Endodermal cell (in vitro differentiated cells): Measurements from ENCODE around the gene DPP10. TPM values are rescaled to one million over a fixed set of nuclear protein-coding genes. Genes with fewer than 3 reads are reported as not detected.

Experiments
- DNase-seq: peaks from one replicate; pipeline ENCODE4 v3.0.0-alpha.2; 2017
- H3K27ac ChIP-seq: 2 replicates; pipeline ENCODE4 v1.5.1; 2013; ENCODE audit warnings: mild to moderate bottlenecking, low read depth, low read length, moderate library complexity
- H3K27me3 ChIP-seq: 2 replicates; pipeline ENCODE4 v1.6.1; 2013; ENCODE audit warnings: mild to moderate bottlenecking, low read length, moderate library complexity; ENCODE audit not compliant: insufficient read depth, control insufficient read depth, poor library complexity, severe bottlenecking
- H3K36me3 ChIP-seq: 2 replicates; pipeline ENCODE4 v1.7.0; 2013; ENCODE audit warnings: mild to moderate bottlenecking, low read length, moderate library complexity; ENCODE audit not compliant: control insufficient read depth, insufficient read depth
- H3K4me1 ChIP-seq: one replicate; pipeline ENCODE4 v1.7.0; 2013; ENCODE audit warnings: low read length; ENCODE audit not compliant: control insufficient read depth, insufficient read depth
- H3K4me3 ChIP-seq: 2 replicates; pipeline ENCODE4 v1.5.1; 2013; ENCODE audit warnings: mild to moderate bottlenecking, low read length, moderate library complexity
- H3K9ac ChIP-seq: 2 replicates; pipeline ENCODE4 v1.6.1; 2013; ENCODE audit warnings: mild to moderate bottlenecking, low read length, moderate library complexity; ENCODE audit not compliant: poor library complexity, severe bottlenecking; ENCODE audit errors: extremely low read depth
- H3K9me3 ChIP-seq: 2 replicates; pipeline ENCODE4 v1.6.1; 2013; ENCODE audit warnings: mild to moderate bottlenecking, low read length, moderate library complexity; ENCODE audit not compliant: control insufficient read depth
- H3K27ac Mint-ChIP-seq: 2 replicates; pipeline ENCODE4 v1.8.0; 2020; ENCODE audit warnings: mixed read lengths
- H3K27me3 Mint-ChIP-seq: 2 replicates; pipeline ENCODE4 v1.8.0; 2021; ENCODE audit warnings: mild to moderate bottlenecking, mixed read lengths; ENCODE audit not compliant: insufficient read depth
- H3K36me3 Mint-ChIP-seq: 2 replicates; pipeline ENCODE4 v1.8.0; 2020; ENCODE audit warnings: low read depth, mixed read lengths
- H3K4me1 Mint-ChIP-seq: 2 replicates; pipeline ENCODE4 v1.8.0; 2020; ENCODE audit warnings: mixed read lengths
- H3K4me3 Mint-ChIP-seq: 2 replicates; pipeline ENCODE4 v1.8.0; 2020; ENCODE audit warnings: mild to moderate bottlenecking, moderate library complexity, mixed read lengths
- H3K9me3 Mint-ChIP-seq: 2 replicates; pipeline ENCODE4 v1.8.0; 2020; ENCODE audit warnings: mild to moderate bottlenecking, mixed read lengths
- WGBS, 2 experiments: methylation state at CpG; one replicate each; pipeline versions ENCODE4 v1.1.5 to v1.1.7; 2013; ENCODE audit warnings: missing lambda C conversion rate in 2 of 2, mixed read lengths in 1 of 2; ENCODE audit not compliant: insufficient coverage in 1 of 2, insufficient read length in 1 of 2; 5-methylcytosine and 5-hydroxymethylcytosine counted together
- total RNA-seq, 2 donors: library from RNA; stranded (reverse); fragmentation: NEBNext Ultra II Directional in 1 of 2; extraction: Animal tissue kit (Norgen Biotek cat#: 25700) in 1 of 2; gene quantifications; 2 replicates in 1 of 2; 3 replicates in 1 of 2; pipeline ENCODE4 v1.2.1, GENCODE V29; 2021
- TF ChIP-seq, protein P1 (sequence below): fragments of 200-600 bp; sonication (generic); conservative IDR thresholded peaks from 2 replicates; pipeline ENCODE4 v1.5.0; 2021; ENCODE audit warnings: antibody characterized with exemption, mild to moderate bottlenecking

The DPP10 gene
- total RNA-seq, 2 donors from 2014 or later: 8.2 to 19.2 TPM

- H3K4me1 Mint-ChIP-seq: no peaks in the 10 kb centered on the region
These were observed 663.5 kb downstream of the DPP10 start for GRCh38 chr2:115105966-115106365.

GRCh38 chr2:115115135-115115534 lies 672.7 kb downstream of the DPP10 start:
- TF ChIP-seq, protein P1, sequence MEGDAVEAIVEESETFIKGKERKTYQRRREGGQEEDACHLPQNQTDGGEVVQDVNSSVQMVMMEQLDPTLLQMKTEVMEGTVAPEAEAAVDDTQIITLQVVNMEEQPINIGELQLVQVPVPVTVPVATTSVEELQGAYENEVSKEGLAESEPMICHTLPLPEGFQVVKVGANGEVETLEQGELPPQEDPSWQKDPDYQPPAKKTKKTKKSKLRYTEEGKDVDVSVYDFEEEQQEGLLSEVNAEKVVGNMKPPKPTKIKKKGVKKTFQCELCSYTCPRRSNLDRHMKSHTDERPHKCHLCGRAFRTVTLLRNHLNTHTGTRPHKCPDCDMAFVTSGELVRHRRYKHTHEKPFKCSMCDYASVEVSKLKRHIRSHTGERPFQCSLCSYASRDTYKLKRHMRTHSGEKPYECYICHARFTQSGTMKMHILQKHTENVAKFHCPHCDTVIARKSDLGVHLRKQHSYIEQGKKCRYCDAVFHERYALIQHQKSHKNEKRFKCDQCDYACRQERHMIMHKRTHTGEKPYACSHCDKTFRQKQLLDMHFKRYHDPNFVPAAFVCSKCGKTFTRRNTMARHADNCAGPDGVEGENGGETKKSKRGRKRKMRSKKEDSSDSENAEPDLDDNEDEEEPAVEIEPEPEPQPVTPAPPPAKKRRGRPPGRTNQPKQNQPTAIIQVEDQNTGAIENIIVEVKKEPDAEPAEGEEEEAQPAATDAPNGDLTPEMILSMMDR: no peak
- H3K27ac ChIP-seq: no peak overlapping the region
- no peaks in the 10 kb centered on the region for H3K36me3 ChIP-seq
- H3K9me3 ChIP-seq: peaks cover 5% of the 10 kb centered on the region
- no peak overlapping the region for H3K4me3 ChIP-seq
- H3K27me3 ChIP-seq: no peaks in the 10 kb centered on the region
- 75% methylated on average over 2 of the region's 2 CpGs; no CpG with 5 or more reads in 1 of the 2 experiments for WGBS, 2 experiments
- H3K27me3 Mint-ChIP-seq: no peaks in the 10 kb centered on the region
- H3K4me3 Mint-ChIP-seq: no peak overlapping the region
- no peaks in the 10 kb centered on the region for H3K36me3 Mint-ChIP-seq
- no peak for DNase-seq
- H3K4me1 ChIP-seq: no peaks in the 10 kb centered on the region
- H3K27ac Mint-ChIP-seq: no peak overlapping the region
- peaks cover 2% of the 10 kb centered on the region for H3K9me3 Mint-ChIP-seq
- peaks cover 16% of the 10 kb centered on the region for H3K4me1 Mint-ChIP-seq
- no peak overlapping the region for H3K9ac ChIP-seq

More at GRCh38 chr2:115105966-115106365, 663.5 kb downstream of the DPP10 start:
- no peak overlapping the region for H3K9ac ChIP-seq
- Mint-ChIP-seq H3K36me3 (no peaks in the 10 kb centered on the region), H3K9me3 (peaks cover 2% of the 10 kb centered on the region), H3K4me3 (no peak overlapping the region), H3K27me3 (no peaks in the 10 kb centered on the region), H3K27ac (no peak overlapping the region)
- TF ChIP-seq, protein P1: no peak
- no peaks in the 10 kb centered on the region for H3K27me3 ChIP-seq
- no peaks in the 10 kb centered on the region for H3K36me3 ChIP-seq
- no peaks in the 10 kb centered on the region for H3K9me3 ChIP-seq
- H3K27ac ChIP-seq: no peak overlapping the region
- no peak for DNase-seq
- no peaks in the 10 kb centered on the region for H3K4me1 ChIP-seq
- H3K4me3 ChIP-seq: no peak overlapping the region

DNA sequence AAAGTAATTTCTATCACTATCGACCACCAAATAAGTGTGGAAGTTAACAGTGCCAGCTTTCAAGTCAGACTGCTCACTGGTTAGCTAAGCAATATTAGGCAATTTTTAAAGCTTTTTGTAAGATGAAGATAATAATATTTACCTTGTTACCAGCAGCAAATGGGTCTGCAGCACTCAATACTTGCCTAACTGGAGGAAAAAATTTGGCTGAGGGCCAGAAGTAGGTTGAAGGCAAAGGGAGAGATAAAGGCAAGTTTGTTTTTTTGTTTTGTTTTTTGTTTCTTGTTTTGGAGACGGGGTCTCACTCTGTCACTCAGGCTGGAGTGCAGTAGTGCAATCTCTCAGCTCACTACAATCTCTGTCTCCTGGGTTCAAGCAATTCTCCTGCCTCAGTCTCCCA lies 675.9 kb downstream of the DPP10 start:
- H3K4me1 ChIP-seq: no peaks in the 10 kb centered on the region
- peaks cover 15% of the 10 kb centered on the region for H3K9me3 ChIP-seq
- no peak overlapping the region for H3K9ac ChIP-seq
- H3K27me3 Mint-ChIP-seq: no peaks in the 10 kb centered on the region
- no peaks in the 10 kb centered on the region for H3K36me3 Mint-ChIP-seq
- H3K36me3 ChIP-seq: no peaks in the 10 kb centered on the region
- no peak overlapping the region for H3K27ac ChIP-seq
- DNase-seq: no peak
- H3K27me3 ChIP-seq: no peaks in the 10 kb centered on the region
- no peak overlapping the region for H3K4me3 Mint-ChIP-seq
- H3K4me3 ChIP-seq: no peak overlapping the region
- H3K9me3 Mint-ChIP-seq: peaks cover 5% of the 10 kb centered on the region
- peaks cover 16% of the 10 kb centered on the region for H3K4me1 Mint-ChIP-seq
- no peak overlapping the region for H3K27ac Mint-ChIP-seq
- 84% methylated on average over 2 of the region's 2 CpGs; no CpG with 5 or more reads in 1 of the 2 experiments for WGBS, 2 experiments
- TF ChIP-seq, protein P1: no peak
